ENCODE results near the gene YPEL1. TPM values are rescaled to one million over a fixed set of nuclear protein-coding genes. Genes with fewer than 3 reads are reported as not detected.
A peak's percentile ranks its signal among the peaks of the same experiment; 100 is the strongest.
"Not testable (repeated sequence)": the region's sequence is repeated elsewhere in the genome, so short reads cannot be mapped to it uniquely, and the experiment has no call there.

YPEL1 gene
- total RNA-seq, 1 experiment from 2014 or later: 2.2 TPM

- not testable (repeated sequence) for H3K27me3 ChIP-seq (ENCODE audit: control insufficient read depth, insufficient read depth, low read length); H3K36me3 ChIP-seq (replicated peaks; ENCODE audit: control insufficient read depth, insufficient read depth, low read length); DNase-seq
These were observed 15.3 kb downstream of the YPEL1 start for GRCh38 chr22:21720191-21720859.

GRCh38 chr22:21719024-21719423, 16.6 kb downstream of the YPEL1 start:
- Histone ChIP-seq H3K27me3 (ENCODE audit: control insufficient read depth, insufficient read depth, low read length) (no peaks in the 10 kb centered on the region), H3K4me3 (ENCODE audit: insufficient read depth, low read depth, low read length) (no peak overlapping the region), H3K36me3 (replicated peaks; ENCODE audit: control insufficient read depth, insufficient read depth, low read length) (no peaks in the 10 kb centered on the region)
- no peak for DNase-seq

More at GRCh38 chr22:21720191-21720859, 15.3 kb downstream of the YPEL1 start:
- not testable (repeated sequence) for H3K4me3 ChIP-seq (ENCODE audit: insufficient read depth, low read depth, low read length)

GRCh38 chr22:21718499-21718898, 17.1 kb downstream of the YPEL1 start:
- no peaks in the 10 kb centered on the region for H3K27me3 ChIP-seq (ENCODE audit: control insufficient read depth, insufficient read depth, low read length)
- no peaks in the 10 kb centered on the region for H3K36me3 ChIP-seq (replicated peaks; ENCODE audit: control insufficient read depth, insufficient read depth, low read length)
- no peak overlapping the region for H3K4me3 ChIP-seq (ENCODE audit: insufficient read depth, low read depth, low read length)
- no peak for DNase-seq

GRCh38 chr22:21716395-21717122, 19.0 kb downstream of the YPEL1 start:
- H3K4me3 ChIP-seq (ENCODE audit: insufficient read depth, low read depth, low read length); DNase-seq; H3K36me3 ChIP-seq (replicated peaks; ENCODE audit: control insufficient read depth, insufficient read depth, low read length); H3K27me3 ChIP-seq (ENCODE audit: control insufficient read depth, insufficient read depth, low read length): not testable (repeated sequence)

- no peak for DNase-seq
- Histone ChIP-seq H3K4me3 (ENCODE audit: insufficient read depth, low read depth, low read length) (no peak overlapping the region), H3K36me3 (replicated peaks; ENCODE audit: control insufficient read depth, insufficient read depth, low read length) (peaks cover 2% of the 10 kb centered on the region; the same call in 1 of the 2 replicates), H3K27me3 (ENCODE audit: control insufficient read depth, insufficient read depth, low read length) (no peaks in the 10 kb centered on the region)
These were observed 20.8 kb downstream of the YPEL1 start for GRCh38 chr22:21714786-21715185.

GRCh38 chr22:21714059-21714770, 21.4 kb downstream of the YPEL1 start:
- peaks cover 3% of the 10 kb centered on the region; the same call in 1 of the 2 replicates for H3K36me3 ChIP-seq (replicated peaks; ENCODE audit: control insufficient read depth, insufficient read depth, low read length)
- H3K27me3 ChIP-seq (ENCODE audit: control insufficient read depth, insufficient read depth, low read length): no peaks in the 10 kb centered on the region
- no peak overlapping the region for H3K4me3 ChIP-seq (ENCODE audit: insufficient read depth, low read depth, low read length)
- no peak for DNase-seq

- no peak for DNase-seq
- peaks cover 3% of the 10 kb centered on the region for H3K36me3 ChIP-seq (replicated peaks; ENCODE audit: control insufficient read depth, insufficient read depth, low read length)
- H3K27me3 ChIP-seq (ENCODE audit: control insufficient read depth, insufficient read depth, low read length): no peaks in the 10 kb centered on the region
- no peak overlapping the region for H3K4me3 ChIP-seq (ENCODE audit: insufficient read depth, low read depth, low read length)
These were observed 22.1 kb downstream of the YPEL1 start for GRCh38 chr22:21713428-21714058.

- H3K36me3 ChIP-seq (replicated peaks; ENCODE audit: control insufficient read depth, insufficient read depth, low read length): peaks cover 3% of the 10 kb centered on the region
- no peaks in the 10 kb centered on the region for H3K27me3 ChIP-seq (ENCODE audit: control insufficient read depth, insufficient read depth, low read length)
- H3K4me3 ChIP-seq (ENCODE audit: insufficient read depth, low read depth, low read length): no peak overlapping the region
- peak; percentile 88 for DNase-seq
These were observed 22.7 kb downstream of the YPEL1 start for GRCh38 chr22:21712751-21713427.

- Histone ChIP-seq H3K36me3 (replicated peaks; ENCODE audit: control insufficient read depth, insufficient read depth, low read length) (peaks cover 3% of the 10 kb centered on the region), H3K27me3 (ENCODE audit: control insufficient read depth, insufficient read depth, low read length) (no peaks in the 10 kb centered on the region), H3K4me3 (ENCODE audit: insufficient read depth, low read depth, low read length) (no peak overlapping the region)
- DNase-seq: no peak
These were observed 23.7 kb downstream of the YPEL1 start for GRCh38 chr22:21711851-21712250.

GRCh38 chr22:21710156-21710555, 25.4 kb downstream of the YPEL1 start:
- H3K36me3 ChIP-seq (replicated peaks; ENCODE audit: control insufficient read depth, insufficient read depth, low read length): peaks cover 3% of the 10 kb centered on the region
- no peak for DNase-seq
- H3K4me3 ChIP-seq (ENCODE audit: insufficient read depth, low read depth, low read length): no peak overlapping the region
- no peaks in the 10 kb centered on the region for H3K27me3 ChIP-seq (ENCODE audit: control insufficient read depth, insufficient read depth, low read length)

GRCh38 chr22:21709688-21710087, 25.9 kb downstream of the YPEL1 start:
- H3K4me3 ChIP-seq (ENCODE audit: insufficient read depth, low read depth, low read length): no peak overlapping the region
- H3K27me3 ChIP-seq (ENCODE audit: control insufficient read depth, insufficient read depth, low read length): no peaks in the 10 kb centered on the region
- no peak for DNase-seq
- peaks cover 3% of the 10 kb centered on the region for H3K36me3 ChIP-seq (replicated peaks; ENCODE audit: control insufficient read depth, insufficient read depth, low read length)

- Histone ChIP-seq H3K36me3 (replicated peaks; ENCODE audit: control insufficient read depth, insufficient read depth, low read length) (peaks cover 3% of the 10 kb centered on the region), H3K27me3 (ENCODE audit: control insufficient read depth, insufficient read depth, low read length) (no peaks in the 10 kb centered on the region), H3K4me3 (ENCODE audit: insufficient read depth, low read depth, low read length) (no peak overlapping the region)
- no peak for DNase-seq
These were observed 26.6 kb downstream of the YPEL1 start for GRCh38 chr22:21708960-21709359.

- Histone ChIP-seq H3K36me3 (replicated peaks; ENCODE audit: control insufficient read depth, insufficient read depth, low read length) (peaks cover 3% of the 10 kb centered on the region), H3K4me3 (ENCODE audit: insufficient read depth, low read depth, low read length) (no peak overlapping the region), H3K27me3 (ENCODE audit: control insufficient read depth, insufficient read depth, low read length) (no peaks in the 10 kb centered on the region)
- no peak for DNase-seq
These were observed 27.9 kb downstream of the YPEL1 start for GRCh38 chr22:21707677-21708076.

GRCh38 chr22:21703684-21704316, 31.8 kb downstream of the YPEL1 start:
- peak; percentile 48 for DNase-seq
- H3K27me3 ChIP-seq (ENCODE audit: control insufficient read depth, insufficient read depth, low read length): no peaks in the 10 kb centered on the region
- H3K36me3 ChIP-seq (replicated peaks; ENCODE audit: control insufficient read depth, insufficient read depth, low read length): no peaks in the 10 kb centered on the region; the same call in none of the 2 replicates
- no peak overlapping the region for H3K4me3 ChIP-seq (ENCODE audit: insufficient read depth, low read depth, low read length)

Data from H7 (cell line).